RWPE2 (cell line): ENCODE results near the gene VASH2.
"Not testable (repeated sequence)": the region's sequence is repeated elsewhere in the genome, so short reads cannot be mapped to it uniquely, and the experiment has no call there.

Source experiments
- ATAC-seq: fragments of 200-7000 bp; cut with Tn5 transposase; 3 replicates; pipeline ENCODE4 v1.9.1; 2021; ENCODE audit warnings: low read depth
- DNase-seq: peaks from one replicate; pipeline ENCODE4 v3.0.0-alpha.2; 2020; ENCODE audit warnings: low spot score
- H3K27ac ChIP-seq: fragments of 450-650 bp; 2 replicates; pipeline ENCODE4 v1.5.1; 2017; ENCODE audit warnings: mild to moderate bottlenecking; ENCODE audit not compliant: poor library complexity, severe bottlenecking
- H3K27me3 ChIP-seq: fragments of 250-450 bp; sonication (Bioruptor Pico); 2 replicates; pipeline ENCODE4 v1.5.1; 2021; ENCODE audit warnings: mild to moderate bottlenecking, moderate library complexity; ENCODE audit not compliant: insufficient read depth, poor library complexity, severe bottlenecking
- H3K36me3 ChIP-seq: fragments of 250-450 bp; sonication (Bioruptor Pico); 2 replicates; pipeline ENCODE4 v1.5.1; 2020; ENCODE audit warnings: low read depth, mild to moderate bottlenecking, moderate library complexity
- H3K4me1 ChIP-seq: fragments of 250-450 bp; sonication (Bioruptor Pico); 2 replicates; pipeline ENCODE4 v1.5.1; 2021; ENCODE audit warnings: mild to moderate bottlenecking, moderate library complexity; ENCODE audit not compliant: insufficient read depth, poor library complexity, severe bottlenecking
- H3K4me3 ChIP-seq: fragments of 250-450 bp; sonication (Bioruptor Pico); 2 replicates; pipeline ENCODE4 v1.5.1; 2021; ENCODE audit warnings: mild to moderate bottlenecking, moderate library complexity; ENCODE audit not compliant: severe bottlenecking
- H3K9me3 ChIP-seq: fragments of 250-450 bp; sonication (Bioruptor Pico); 2 replicates; pipeline ENCODE4 v1.5.1; 2021; ENCODE audit warnings: mild to moderate bottlenecking, moderate library complexity; ENCODE audit not compliant: severe bottlenecking
- CTCF ChIP-seq: fragments of 450-650 bp; IDR thresholded peaks from one replicate; pipeline ENCODE4 v1.5.1; 2017; ENCODE audit warnings: mild to moderate bottlenecking, moderate library complexity; ENCODE audit not compliant: poor library complexity, severe bottlenecking

Gene VASH2

GRCh38 chr1:212960932-212961331 lies 10.6 kb downstream of the VASH2 start:
- Histone ChIP-seq H3K27me3 (no peaks in the 10 kb centered on the region), H3K4me3 (no peak overlapping the region), H3K27ac (no peak overlapping the region), H3K4me1 (no peaks in the 10 kb centered on the region), H3K36me3 (no peaks in the 10 kb centered on the region), H3K9me3 (no peaks in the 10 kb centered on the region)
- no peak for DNase-seq
- ATAC-seq, result no peak
- no peak for TF ChIP-seq CTCF

GRCh38 chr1:212962509-212962908 lies 12.2 kb downstream of the VASH2 start:
- DNase-seq, result no peak
- Histone ChIP-seq H3K27ac (no peak overlapping the region), H3K27me3 (no peaks in the 10 kb centered on the region), H3K4me1 (no peaks in the 10 kb centered on the region), H3K4me3 (no peak overlapping the region), H3K36me3 (no peaks in the 10 kb centered on the region), H3K9me3 (no peaks in the 10 kb centered on the region)
- TF ChIP-seq CTCF, result no peak
- no peak for ATAC-seq

GRCh38 chr1:212964102-212964501 lies 13.8 kb downstream of the VASH2 start:
- ATAC-seq, result no peak
- no peaks in the 10 kb centered on the region for H3K4me1 ChIP-seq
- H3K27me3 ChIP-seq, result no peaks in the 10 kb centered on the region
- H3K4me3 ChIP-seq, result no peak overlapping the region
- TF ChIP-seq CTCF, result no peak
- no peaks in the 10 kb centered on the region for H3K36me3 ChIP-seq
- no peaks in the 10 kb centered on the region for H3K9me3 ChIP-seq
- DNase-seq, result no peak
- H3K27ac ChIP-seq, result no peak overlapping the region

GRCh38 chr1:212964993-212965392 lies 14.7 kb downstream of the VASH2 start:
- ATAC-seq, H3K36me3 ChIP-seq, H3K27ac ChIP-seq, H3K9me3 ChIP-seq, H3K4me1 ChIP-seq, H3K27me3 ChIP-seq, DNase-seq, H3K4me3 ChIP-seq: not testable (repeated sequence)

- H3K4me1 ChIP-seq, result no peaks in the 10 kb centered on the region
- ATAC-seq, result no peak
- TF ChIP-seq CTCF, result no peak
- H3K27ac ChIP-seq, result no peak overlapping the region
- no peaks in the 10 kb centered on the region for H3K27me3 ChIP-seq
- no peaks in the 10 kb centered on the region for H3K36me3 ChIP-seq
- no peak overlapping the region for H3K4me3 ChIP-seq
- DNase-seq, result no peak
- H3K9me3 ChIP-seq, result no peaks in the 10 kb centered on the region
Measured at GRCh38 chr1:212966616-212967015, 16.3 kb downstream of the VASH2 start.
